A673 (cell line): Measurements from ENCODE around the gene ACTN4.

Source experiments
- EZH2 ChIP-seq: fragments of 200-600 bp; sonication (generic); IDR thresholded peaks from 2 replicates; pipeline ENCODE4 v1.6.1; 2017; ENCODE audit warnings: borderline replicate concordance, low read depth, mild to moderate bottlenecking, mixed read lengths, antibody characterized with exemption, low read length; ENCODE audit not compliant: poor library complexity, severe bottlenecking
- TF ChIP-seq, protein P1 (sequence below): fragments of 300-800, 200-600 bp; sonication (generic); conservative IDR thresholded peaks from 2 replicates; pipeline ENCODE4 v1.5.1; 2017; ENCODE audit warnings: low read depth, mild to moderate bottlenecking, antibody characterized with exemption, low read length, moderate library complexity, mixed read lengths

DNA sequence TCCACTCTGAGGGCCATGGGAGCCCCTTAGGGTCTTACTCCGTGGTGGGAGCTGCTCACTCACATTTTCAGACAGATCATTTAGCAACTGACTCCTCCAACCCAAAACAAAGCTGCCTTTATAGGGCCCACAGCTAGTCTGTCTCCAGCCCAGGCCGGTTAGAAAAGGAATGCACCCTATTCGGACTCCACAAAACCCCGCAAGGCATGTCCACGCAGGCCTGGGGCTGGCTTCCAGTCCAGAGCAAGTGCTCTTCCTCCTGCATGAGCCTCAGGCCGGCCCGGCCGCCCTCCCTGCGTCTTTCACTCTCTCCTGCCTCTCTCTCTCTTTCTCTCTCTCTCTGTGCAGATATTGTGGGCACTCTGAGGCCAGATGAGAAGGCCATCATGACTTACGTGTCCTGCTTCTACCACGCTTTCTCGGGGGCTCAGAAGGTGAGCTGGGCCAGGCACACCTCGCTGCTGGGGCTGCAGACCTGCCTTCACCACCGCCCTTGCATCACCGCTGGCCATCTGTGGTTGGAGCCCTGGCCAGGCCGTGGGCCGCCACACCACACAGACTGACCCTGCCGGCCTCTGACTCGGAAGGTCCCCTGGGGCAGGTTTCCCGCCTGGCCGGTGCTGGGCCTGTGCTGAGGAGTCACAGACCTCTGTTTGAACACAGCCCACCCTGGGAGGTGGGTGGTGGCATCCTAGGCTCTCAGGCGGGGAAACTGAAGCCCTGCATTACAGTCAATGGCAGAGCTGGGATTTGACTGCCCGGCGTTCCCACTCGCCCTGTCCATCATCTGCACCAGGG lies 63.7 kb downstream of the ACTN4 start:
- TF ChIP-seq, protein P1, sequence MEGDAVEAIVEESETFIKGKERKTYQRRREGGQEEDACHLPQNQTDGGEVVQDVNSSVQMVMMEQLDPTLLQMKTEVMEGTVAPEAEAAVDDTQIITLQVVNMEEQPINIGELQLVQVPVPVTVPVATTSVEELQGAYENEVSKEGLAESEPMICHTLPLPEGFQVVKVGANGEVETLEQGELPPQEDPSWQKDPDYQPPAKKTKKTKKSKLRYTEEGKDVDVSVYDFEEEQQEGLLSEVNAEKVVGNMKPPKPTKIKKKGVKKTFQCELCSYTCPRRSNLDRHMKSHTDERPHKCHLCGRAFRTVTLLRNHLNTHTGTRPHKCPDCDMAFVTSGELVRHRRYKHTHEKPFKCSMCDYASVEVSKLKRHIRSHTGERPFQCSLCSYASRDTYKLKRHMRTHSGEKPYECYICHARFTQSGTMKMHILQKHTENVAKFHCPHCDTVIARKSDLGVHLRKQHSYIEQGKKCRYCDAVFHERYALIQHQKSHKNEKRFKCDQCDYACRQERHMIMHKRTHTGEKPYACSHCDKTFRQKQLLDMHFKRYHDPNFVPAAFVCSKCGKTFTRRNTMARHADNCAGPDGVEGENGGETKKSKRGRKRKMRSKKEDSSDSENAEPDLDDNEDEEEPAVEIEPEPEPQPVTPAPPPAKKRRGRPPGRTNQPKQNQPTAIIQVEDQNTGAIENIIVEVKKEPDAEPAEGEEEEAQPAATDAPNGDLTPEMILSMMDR: no peak
- no peak for TF ChIP-seq EZH2
